Measurements from ENCODE around the gene DPP7. TPM values are rescaled to one million over a fixed set of nuclear protein-coding genes. Genes with fewer than 3 reads are reported as not detected.

DPP7 gene
- total RNA-seq, 2 donors from 2014 or later, result 165 to 188 TPM

- peaks cover 0 to 3% of the 10 kb centered on the region in 2 donors for H3K27me3 ChIP-seq
- no peaks in the 10 kb centered on the region for H3K9me3 ChIP-seq
- H3K4me3 ChIP-seq, result peak overlapping the region in 1 of 2 donors; percentile 50
- TF ChIP-seq CTCF (IDR thresholded peaks at IDR 0.05), result no peak
- peaks cover 0 to 11% of the 10 kb centered on the region in 2 donors for H3K4me1 ChIP-seq
- H3K27ac ChIP-seq, result no peak overlapping the region
- no peaks in the 10 kb centered on the region for H3K36me3 ChIP-seq
- DNase-seq (ENCODE audit: low spot score), result no peak
Observed at GRCh38 chr9:137069508-137070091, 44.9 kb downstream of the DPP7 start.

- TF ChIP-seq CTCF (IDR thresholded peaks at IDR 0.05), result no peak
- no peaks in the 10 kb centered on the region for H3K36me3 ChIP-seq
- H3K9me3 ChIP-seq, result no peaks in the 10 kb centered on the region
- H3K27me3 ChIP-seq, result peaks cover 0 to 3% of the 10 kb centered on the region in 2 donors
- H3K4me1 ChIP-seq, result peaks cover 0 to 17% of the 10 kb centered on the region in 2 donors
- DNase-seq (ENCODE audit: low spot score), result no peak
- no peak overlapping the region for H3K4me3 ChIP-seq
- H3K27ac ChIP-seq, result no peak overlapping the region
Observed at GRCh38 chr9:137068539-137069507, 45.7 kb downstream of the DPP7 start.

- TF ChIP-seq CTCF (IDR thresholded peaks at IDR 0.05), result peak; percentile 67 to 77
- DNase-seq (ENCODE audit: low spot score), result peak; percentile 77
- no peaks in the 10 kb centered on the region for H3K36me3 ChIP-seq
- H3K4me1 ChIP-seq, result peaks cover 0 to 20% of the 10 kb centered on the region in 2 donors
- H3K27me3 ChIP-seq, result peaks cover 0 to 3% of the 10 kb centered on the region in 2 donors
- no peaks in the 10 kb centered on the region for H3K9me3 ChIP-seq
- no peak overlapping the region for H3K4me3 ChIP-seq
- H3K27ac ChIP-seq, result no peak overlapping the region
Observed at GRCh38 chr9:137067860-137068538, 46.5 kb downstream of the DPP7 start.

- H3K4me1 ChIP-seq, result peaks cover 0 to 17% of the 10 kb centered on the region in 2 donors
- no peaks in the 10 kb centered on the region for H3K36me3 ChIP-seq
- H3K9me3 ChIP-seq, result no peaks in the 10 kb centered on the region
- no peak for TF ChIP-seq CTCF (IDR thresholded peaks at IDR 0.05)
- no peak overlapping the region for H3K27ac ChIP-seq
- H3K4me3 ChIP-seq, result no peak overlapping the region
- H3K27me3 ChIP-seq, result peaks cover 0 to 3% of the 10 kb centered on the region in 2 donors
- DNase-seq (ENCODE audit: low spot score), result no peak
Observed at GRCh38 chr9:137066096-137066861, 48.3 kb downstream of the DPP7 start.

- H3K4me3 ChIP-seq, result no peak overlapping the region
- no peaks in the 10 kb centered on the region for H3K9me3 ChIP-seq
- TF ChIP-seq CTCF (IDR thresholded peaks at IDR 0.05), result no peak
- H3K27me3 ChIP-seq, result peaks cover 0 to 3% of the 10 kb centered on the region in 2 donors
- H3K36me3 ChIP-seq, result no peaks in the 10 kb centered on the region
- H3K4me1 ChIP-seq, result peaks cover 0 to 9% of the 10 kb centered on the region in 2 donors
- H3K27ac ChIP-seq, result no peak overlapping the region
- DNase-seq (ENCODE audit: low spot score), result no peak
Observed at GRCh38 chr9:137065336-137065967, 49.1 kb downstream of the DPP7 start.
